G401 (cell line): Measurements from ENCODE around the gene TIFAB. TPM values are rescaled to one million over a fixed set of nuclear protein-coding genes. Genes with fewer than 3 reads are reported as not detected.

ENCODE experiments used
- DNase-seq: peaks from one replicate; pipeline ENCODE4 v3.0.0-alpha.2; 2015; ENCODE audit warnings: low spot score
- in situ Hi-C: cut with HindIII; loops from 2 replicates; pipeline ENCODE4 v1.10.0; 2016; ENCODE audit warnings: low sequenced_read_pairs, mixed read lengths
- total RNA-seq: library from RNA; depleted of rRNA; stranded (reverse); fragments of >200 nt; shearing (Covaris generic); gene quantifications from 2 replicates; pipeline ENCODE4 v1.2.3, GENCODE V29; 2014; rRNA removed

The TIFAB gene
- total RNA-seq, 1 experiment from 2014 or later = 0.31 TPM

GRCh38 chr5:135398855-135399793 is 53.0 kb downstream of the TIFAB start, which contains the start of gene MACROH2A1:
Gene MACROH2A1, minus strand, starts transcription at chr5:135399231. Its CDS starts 10,138 bp downstream, at chr5:135389093.
- peak; percentile 80 for DNase-seq
- in situ Hi-C loops = no loop called here

GRCh38 chr5:135398160-135398854 is 53.8 kb downstream of the TIFAB start:
- peak; percentile 26 for DNase-seq
- in situ Hi-C loops = no loop called here

Other genes with a start within 250 kb of the TIFAB start
- 912 and 1,162 TPM in 2 replicates for gene MACROH2A1, start 53.1 kb downstream of the TIFAB start, total RNA-seq
- gene DCANP1, start 5.0 kb downstream of the TIFAB start, total RNA-seq = 0.18 and 0.24 TPM in 2 replicates
- not detected in 2 replicates for gene NEUROG1, start 83.6 kb upstream of the TIFAB start, total RNA-seq
- gene CXCL14, start 126.6 kb upstream of the TIFAB start, total RNA-seq = not detected in 2 replicates